Nephron progenitor cell (in vitro differentiated cells): ENCODE data around the gene DNAAF5.

Experiments
- DNase-seq: peaks from one replicate; pipeline ENCODE4 v3.0.0; 2021
- H3K27ac Mint-ChIP-seq: 2 replicates; pipeline ENCODE4 v1.8.0; 2021; ENCODE audit warnings: mild to moderate bottlenecking, moderate library complexity, mixed read lengths
- H3K27me3 Mint-ChIP-seq: 2 replicates; pipeline ENCODE4 v1.8.0; 2021; ENCODE audit warnings: mild to moderate bottlenecking, low read depth, mixed read lengths; ENCODE audit not compliant: poor library complexity
- H3K36me3 Mint-ChIP-seq: 2 replicates; pipeline ENCODE4 v1.8.0; 2021; ENCODE audit warnings: low read depth, mixed read lengths
- H3K4me1 Mint-ChIP-seq: 2 replicates; pipeline ENCODE4 v1.8.0; 2021; ENCODE audit warnings: mixed read lengths
- H3K4me3 Mint-ChIP-seq: 2 replicates; pipeline ENCODE4 v1.8.0; 2021; ENCODE audit warnings: mild to moderate bottlenecking, moderate library complexity, mixed read lengths
- H3K9me3 Mint-ChIP-seq: 2 replicates; pipeline ENCODE4 v1.8.0; 2021; ENCODE audit warnings: mild to moderate bottlenecking, moderate library complexity, mixed read lengths
- CTCF ChIP-seq: fragments of 200-600 bp; sonication (generic); IDR thresholded peaks from 2 replicates; pipeline ENCODE4 v1.5.0; 2021; ENCODE audit warnings: antibody characterized with exemption

The DNAAF5 gene

GRCh38 chr7:754531-755412, 28.3 kb downstream of the DNAAF5 start:
- no peak for DNase-seq
- Mint-ChIP-seq H3K9me3 (no peaks in the 10 kb centered on the region), H3K27me3 (no peaks in the 10 kb centered on the region), H3K27ac (no peak overlapping the region), H3K4me1 (peaks cover 4% of the 10 kb centered on the region), H3K36me3 (peaks cover 66% of the 10 kb centered on the region), H3K4me3 (no peak overlapping the region)
- no peak for TF ChIP-seq CTCF

DNA sequence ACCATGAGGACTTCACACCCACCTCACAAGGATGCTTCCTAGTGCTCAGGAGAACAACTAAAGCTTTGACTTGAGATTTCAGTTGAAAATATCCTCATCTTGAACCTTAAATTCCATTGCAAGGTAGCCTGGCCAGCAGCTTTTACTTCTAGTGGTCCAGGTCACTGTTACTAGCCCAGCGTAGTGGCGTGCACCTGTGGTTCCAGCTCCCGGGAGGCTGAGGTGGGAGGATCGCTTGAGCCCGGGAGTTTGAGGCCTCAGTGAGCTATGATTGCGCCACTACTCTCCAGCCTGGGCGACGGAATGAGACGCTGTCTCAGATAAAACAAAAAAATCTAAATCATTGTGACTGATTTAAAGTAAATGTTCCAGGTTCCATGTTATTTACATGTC, 28.9 kb downstream of the DNAAF5 start:
- no peak for DNase-seq
- H3K4me3 Mint-ChIP-seq, result no peak overlapping the region
- no peaks in the 10 kb centered on the region for H3K4me1 Mint-ChIP-seq
- H3K36me3 Mint-ChIP-seq, result peaks cover 66% of the 10 kb centered on the region
- H3K27ac Mint-ChIP-seq, result peak overlapping the region; percentile 28
- H3K9me3 Mint-ChIP-seq, result no peaks in the 10 kb centered on the region
- no peaks in the 10 kb centered on the region for H3K27me3 Mint-ChIP-seq
- no peak for TF ChIP-seq CTCF

GRCh38 chr7:756231-756927, 29.9 kb downstream of the DNAAF5 start:
- Mint-ChIP-seq H3K36me3 (peaks cover 70% of the 10 kb centered on the region), H3K27me3 (no peaks in the 10 kb centered on the region), H3K9me3 (no peaks in the 10 kb centered on the region), H3K4me3 (no peak overlapping the region), H3K27ac (no peak overlapping the region), H3K4me1 (peaks cover 4% of the 10 kb centered on the region)
- DNase-seq, result no peak
- no peak for TF ChIP-seq CTCF

DNA sequence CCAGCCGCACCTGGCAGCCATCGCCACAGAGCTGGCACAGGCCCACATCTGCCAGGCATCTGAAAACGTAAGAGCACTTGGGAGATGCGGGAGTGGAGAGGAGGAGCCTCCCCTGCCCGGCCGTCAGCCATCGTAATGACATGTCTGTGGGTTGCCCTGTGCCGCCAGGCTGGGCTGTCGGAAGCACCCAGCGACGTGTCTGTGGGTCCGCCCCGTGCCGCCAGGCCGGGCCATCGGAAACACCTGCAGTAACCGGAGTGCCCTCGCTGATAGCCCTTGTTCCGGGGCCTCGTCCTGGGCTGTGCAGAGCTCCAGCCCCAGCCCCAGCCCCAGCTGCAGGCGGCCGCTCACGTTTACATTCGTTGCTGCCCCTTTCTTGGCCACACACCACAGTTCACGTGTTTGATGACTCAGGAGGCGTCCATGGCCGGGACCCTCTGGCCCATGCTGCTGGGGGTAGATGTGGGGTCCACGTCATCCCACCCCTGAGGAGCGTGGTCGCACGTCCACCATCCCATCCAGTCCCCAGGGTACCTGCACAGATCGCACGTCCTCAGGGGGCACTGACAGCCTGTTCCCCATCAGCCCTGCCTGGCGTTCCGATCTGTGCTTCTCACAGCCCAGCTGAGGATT, 30.5 kb downstream of the DNAAF5 start:
- H3K27ac Mint-ChIP-seq, result no peak overlapping the region
- peaks cover 10% of the 10 kb centered on the region for H3K4me1 Mint-ChIP-seq
- DNase-seq, result no peak
- peaks cover 66% of the 10 kb centered on the region for H3K36me3 Mint-ChIP-seq
- no peaks in the 10 kb centered on the region for H3K9me3 Mint-ChIP-seq
- H3K4me3 Mint-ChIP-seq, result no peak overlapping the region
- no peak for TF ChIP-seq CTCF
- no peaks in the 10 kb centered on the region for H3K27me3 Mint-ChIP-seq

DNA sequence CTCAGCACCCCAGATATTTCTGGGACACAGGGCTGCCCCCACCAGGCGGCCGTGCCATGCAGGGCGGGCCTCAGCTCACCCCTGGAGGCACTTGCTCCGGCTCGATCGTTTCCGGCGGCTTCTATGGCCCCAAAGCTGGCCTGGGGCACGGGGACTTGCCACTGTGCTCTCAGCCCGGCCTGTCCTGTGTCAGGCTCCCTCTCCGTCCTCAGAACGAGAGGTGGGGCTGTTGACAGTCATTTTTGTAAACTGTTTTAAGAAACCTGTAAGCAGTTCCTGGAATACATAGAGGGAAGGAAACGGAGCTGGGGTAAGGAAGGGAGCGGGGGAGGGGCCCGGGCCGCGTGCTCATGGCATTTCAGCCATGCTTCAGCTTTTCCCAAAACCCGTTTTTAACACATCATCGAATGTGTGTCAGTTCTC, 31.3 kb downstream of the DNAAF5 start:
- no peak for DNase-seq
- peaks cover 14% of the 10 kb centered on the region for H3K4me1 Mint-ChIP-seq
- H3K27me3 Mint-ChIP-seq, result no peaks in the 10 kb centered on the region
- TF ChIP-seq CTCF, result no peak
- H3K27ac Mint-ChIP-seq, result no peak overlapping the region
- no peak overlapping the region for H3K4me3 Mint-ChIP-seq
- no peaks in the 10 kb centered on the region for H3K9me3 Mint-ChIP-seq
- peaks cover 64% of the 10 kb centered on the region for H3K36me3 Mint-ChIP-seq
